T-helper 2 cell treated with Interferon-gamma antibody and Interleukin-4, amounts not matched to agents 100 ng/mL and 5 ng/mL, for 36 hours (primary cell): ENCODE results near the gene GNS. TPM values are rescaled to one million over a fixed set of nuclear protein-coding genes. Genes with fewer than 3 reads are reported as not detected.

Source experiments
- intact Hi-C: fragments of 100-400 bp; cut with micrococcal nuclease; formaldehyde crosslinking; loops from one replicate; pipeline ENCODE4 v1.15.1; 2023
- total RNA-seq: library from RNA; stranded (reverse); gene quantifications from 2 replicates; pipeline ENCODE4 v1.2.3, GENCODE V29; 2022

The GNS gene
- total RNA-seq, result 37.5 and 40.0 TPM in 2 replicates

GRCh38 chr12:64759035-64759894 lies at the start of gene GNS:
Gene GNS, minus strand, starts transcription at chr12:64759406. Its CDS starts 130 bp downstream, at chr12:64759276.
- intact Hi-C loops, result loop anchor here (1.0 to 5.0 kb wide), 6 partner anchors 28 to 977 kb away; partner anchors contain the start of genes RASSF3 and XPOT

- intact Hi-C loops, result no loop called here
Measured at GRCh38 chr12:64808110-64808509, 48.9 kb upstream of the GNS start.

- intact Hi-C loops, result no loop called here
Measured at GRCh38 chr12:64806593-64807460, 47.6 kb upstream of the GNS start.

- intact Hi-C loops, result no loop called here
Measured at GRCh38 chr12:64806173-64806572, 47.0 kb upstream of the GNS start.

GRCh38 chr12:64802180-64802775 lies 43.1 kb upstream of the GNS start:
- intact Hi-C loops, result loop anchor here (2.0 kb wide), 1 partner anchor 431 kb away; no protein-coding TSS in a partner anchor

GRCh38 chr12:64801381-64801780 lies 42.2 kb upstream of the GNS start:
- intact Hi-C loops, result no loop called here

- intact Hi-C loops, result no loop called here
Measured at GRCh38 chr12:64800640-64801039, 41.4 kb upstream of the GNS start.

- intact Hi-C loops, result no loop called here
Measured at GRCh38 chr12:64798165-64798564, 39.0 kb upstream of the GNS start.

- intact Hi-C loops, result no loop called here
Measured at GRCh38 chr12:64797156-64797555, 38.0 kb upstream of the GNS start.

- intact Hi-C loops, result loop anchor here (1.0 kb wide), 1 partner anchor 327 kb away; no protein-coding TSS in a partner anchor
Measured at GRCh38 chr12:64796205-64796845, 37.1 kb upstream of the GNS start.

GRCh38 chr12:64794305-64794704 lies 35.1 kb upstream of the GNS start:
- intact Hi-C loops, result no loop called here

- intact Hi-C loops, result no loop called here
Measured at GRCh38 chr12:64793610-64794009, 34.4 kb upstream of the GNS start.

- intact Hi-C loops, result no loop called here
Measured at GRCh38 chr12:64792128-64792527, 32.9 kb upstream of the GNS start.

- intact Hi-C loops, result no loop called here
Measured at GRCh38 chr12:64791036-64791435, 31.8 kb upstream of the GNS start.

GRCh38 chr12:64790166-64790565 lies 31.0 kb upstream of the GNS start:
- intact Hi-C loops, result no loop called here

GRCh38 chr12:64785838-64786237 lies 26.6 kb upstream of the GNS start:
- intact Hi-C loops, result no loop called here

- intact Hi-C loops, result no loop called here
Measured at GRCh38 chr12:64782191-64782876, 23.1 kb upstream of the GNS start.

- intact Hi-C loops, result no loop called here
Measured at GRCh38 chr12:64781280-64782190, 22.3 kb upstream of the GNS start.

GRCh38 chr12:64780531-64781279 lies 21.5 kb upstream of the GNS start:
- intact Hi-C loops, result no loop called here
